WERI-Rb-1 (cell line): ENCODE measurements around the gene KCNIP3.

ENCODE experiments used
- DNase-seq: peaks from one replicate; pipeline ENCODE4 v3.0.0-alpha.2; 2020
- H3K27ac ChIP-seq: fragments of 250-450 bp; sonication (Bioruptor Pico); 2 replicates; pipeline ENCODE4 v1.5.1; 2020; ENCODE audit warnings: mild to moderate bottlenecking, moderate library complexity
- H3K27me3 ChIP-seq: fragments of 250-450 bp; sonication (Bioruptor Pico); 2 replicates; pipeline ENCODE4 v1.5.1; 2021; ENCODE audit warnings: mild to moderate bottlenecking, low read depth, moderate library complexity; ENCODE audit not compliant: insufficient read depth, severe bottlenecking
- H3K36me3 ChIP-seq: fragments of 250-450 bp; sonication (Bioruptor Pico); 2 replicates; pipeline ENCODE4 v1.5.1; 2020; ENCODE audit warnings: mild to moderate bottlenecking, moderate library complexity
- H3K4me3 ChIP-seq: 2 replicates; pipeline ENCODE4 v1.5.1; 2011; ENCODE audit warnings: low read depth, mild to moderate bottlenecking, control low read depth, low read length
- H3K9me3 ChIP-seq: fragments of 250-450 bp; sonication (Bioruptor Pico); 2 replicates; pipeline ENCODE4 v1.5.1; 2021; ENCODE audit warnings: mild to moderate bottlenecking, moderate library complexity; ENCODE audit not compliant: severe bottlenecking
- CTCF ChIP-seq: IDR thresholded peaks from 2 replicates; pipeline ENCODE4 v1.5.1; 2011; ENCODE audit warnings: low read depth, mild to moderate bottlenecking, control low read depth, inconsistent platforms, low read length

The KCNIP3 gene

DNA sequence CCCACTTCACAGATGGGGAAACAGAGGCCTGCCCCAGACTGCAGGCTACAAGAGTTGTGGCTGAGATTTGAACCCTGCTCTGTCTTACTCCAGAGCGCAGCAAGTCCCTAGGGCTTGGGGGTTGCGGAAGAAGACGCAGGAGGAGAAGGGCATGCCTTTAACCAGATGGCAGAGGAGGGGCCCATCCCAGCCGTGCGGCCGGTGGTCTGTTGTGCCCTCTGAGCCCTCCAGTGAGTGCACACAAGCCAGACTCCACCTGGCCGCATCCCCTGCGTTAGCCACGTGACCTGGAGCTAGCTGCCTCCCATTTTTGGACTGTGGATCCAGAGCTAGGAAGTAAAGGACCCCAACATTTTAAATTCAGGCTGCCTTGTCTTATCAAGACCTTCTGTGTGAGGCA, 2.8 kb downstream of the KCNIP3 start:
- Histone ChIP-seq H3K27me3 (no peaks in the 10 kb centered on the region), H3K36me3 (no peaks in the 10 kb centered on the region), H3K9me3 (no peaks in the 10 kb centered on the region), H3K27ac (no peak overlapping the region), H3K4me3 (no peak overlapping the region)
- DNase-seq = no peak
- TF ChIP-seq CTCF = no peak

DNA sequence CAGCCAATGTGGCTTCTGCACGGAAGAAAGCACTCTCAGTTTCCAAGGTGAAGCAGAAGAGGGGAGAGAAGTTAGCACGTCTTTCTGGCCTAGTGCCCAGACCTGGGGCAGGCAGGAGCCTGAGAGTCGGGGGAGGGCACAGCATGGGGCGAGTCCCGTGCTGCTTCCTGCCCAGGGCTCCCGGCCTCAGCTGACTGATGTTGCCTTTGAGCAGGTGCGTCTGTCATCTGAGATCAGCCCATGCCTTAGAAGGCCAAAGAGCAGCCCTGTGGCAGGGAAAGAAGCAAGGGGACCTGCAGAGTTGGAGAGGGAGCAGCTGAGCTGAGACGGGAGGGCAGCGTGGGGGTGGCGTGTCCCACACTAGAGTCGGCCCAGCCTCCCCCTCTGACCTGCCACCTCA, 3.3 kb downstream of the KCNIP3 start:
- no peak for TF ChIP-seq CTCF

GRCh38 chr2:95301186-95301585, 4.0 kb downstream of the KCNIP3 start:
- Histone ChIP-seq H3K4me3 (no peak overlapping the region), H3K9me3 (no peaks in the 10 kb centered on the region), H3K27me3 (no peaks in the 10 kb centered on the region), H3K27ac (no peak overlapping the region), H3K36me3 (no peaks in the 10 kb centered on the region)
- DNase-seq = no peak
- no peak for TF ChIP-seq CTCF

More for the DNA sequence above, 3.3 kb downstream of the KCNIP3 start:
- Histone ChIP-seq H3K9me3 (no peaks in the 10 kb centered on the region), H3K27me3 (no peaks in the 10 kb centered on the region), H3K36me3 (no peaks in the 10 kb centered on the region), H3K27ac (no peak overlapping the region), H3K4me3 (no peak overlapping the region)
- no peak for DNase-seq

DNA sequence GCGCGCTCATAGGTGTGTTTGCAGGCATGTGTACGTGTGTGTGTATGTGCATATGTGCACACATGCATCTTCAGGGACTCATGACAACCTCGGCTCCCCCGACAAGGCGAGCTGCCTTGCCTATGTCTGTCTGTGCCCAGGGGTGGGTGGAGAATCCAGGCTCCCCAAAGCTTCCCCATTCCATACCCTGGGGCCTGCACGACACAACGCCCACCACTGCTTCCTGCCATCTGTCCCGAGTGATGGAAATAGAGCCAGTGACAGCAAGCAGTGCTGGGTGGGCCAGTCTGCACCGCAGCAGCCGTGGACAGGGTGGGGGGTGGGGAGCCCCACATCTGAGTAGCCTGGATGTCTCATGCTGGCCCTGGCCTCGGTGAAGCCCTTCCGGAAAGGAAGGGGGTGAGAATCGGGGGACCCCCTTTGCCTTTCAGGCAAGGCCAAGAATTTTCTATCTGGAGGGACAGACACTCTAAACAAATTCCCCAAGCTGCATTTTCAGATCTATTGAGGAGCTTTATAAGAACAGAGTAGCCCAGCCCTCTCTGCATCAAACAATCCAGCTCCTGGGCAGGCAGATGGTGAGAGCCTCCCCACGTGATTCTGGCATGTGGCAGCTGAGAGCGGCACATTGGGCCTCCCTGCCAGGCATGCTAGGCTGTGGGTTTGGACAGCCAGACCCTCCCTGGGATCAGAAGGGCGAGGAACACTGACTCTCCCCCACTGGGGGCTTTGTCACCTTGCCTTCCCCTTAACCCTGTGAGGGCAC, 4.9 kb downstream of the KCNIP3 start:
- H3K27me3 ChIP-seq = no peaks in the 10 kb centered on the region
- no peak for DNase-seq
- H3K9me3 ChIP-seq = no peaks in the 10 kb centered on the region
- no peak overlapping the region for H3K4me3 ChIP-seq
- no peaks in the 10 kb centered on the region for H3K36me3 ChIP-seq
- H3K27ac ChIP-seq = no peak overlapping the region
- TF ChIP-seq CTCF = no peak

DNA sequence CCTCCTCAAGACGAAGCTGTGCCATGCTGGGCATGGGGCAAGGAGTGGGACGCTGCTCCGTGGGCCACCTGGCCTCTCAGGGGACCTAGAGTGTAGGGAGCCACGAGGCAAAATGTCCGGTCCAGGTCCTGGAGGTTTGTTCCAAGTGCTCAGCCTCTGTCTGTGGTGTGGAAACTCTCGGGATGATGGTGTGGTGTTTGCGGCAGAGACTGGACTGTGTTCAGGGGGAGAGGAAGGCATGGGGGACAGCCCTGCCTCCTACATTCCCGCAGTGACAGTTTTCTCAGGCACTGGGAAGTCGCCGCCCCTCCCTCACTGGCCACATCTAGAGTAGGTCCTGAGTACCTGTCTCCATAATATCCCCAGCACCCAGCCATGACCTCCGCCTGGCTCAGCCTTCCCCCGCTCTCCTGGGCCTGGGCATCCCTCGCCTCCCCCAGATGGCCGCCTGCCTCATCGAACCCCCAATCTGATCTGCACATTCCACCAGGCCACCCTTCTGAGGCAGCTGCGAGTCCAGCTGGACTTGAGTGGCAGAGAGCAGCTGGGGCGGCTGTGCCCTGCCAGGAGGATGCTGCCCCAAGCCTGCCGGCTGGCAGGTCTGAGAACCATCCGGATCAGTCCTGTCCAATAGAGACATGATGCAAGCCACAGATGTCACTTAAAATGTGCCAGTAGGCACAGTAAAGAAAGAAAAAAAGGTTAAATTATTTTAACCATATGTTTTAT, 6.2 kb downstream of the KCNIP3 start:
- H3K27ac ChIP-seq = no peak overlapping the region
- H3K9me3 ChIP-seq = no peaks in the 10 kb centered on the region
- no peaks in the 10 kb centered on the region for H3K36me3 ChIP-seq
- no peaks in the 10 kb centered on the region for H3K27me3 ChIP-seq
- TF ChIP-seq CTCF = no peak
- H3K4me3 ChIP-seq = no peak overlapping the region
- DNase-seq = no peak
